Cortex of kidney (tissue), 1 donor: ENCODE results near the gene ANKHD1.
"Not testable (repeated sequence)": the region's sequence is repeated elsewhere in the genome, so short reads cannot be mapped to it uniquely, and the experiment has no call there.

ENCODE experiments used
- DNase-seq: peaks from one replicate; lab custom pipeline; 2025; lab: John Stamatoyannopoulos, UW

ANKHD1 gene

GRCh38 chr5:140565024-140565779 is 163.6 kb downstream of the ANKHD1 start:
- DNase-seq: no peak

DNA sequence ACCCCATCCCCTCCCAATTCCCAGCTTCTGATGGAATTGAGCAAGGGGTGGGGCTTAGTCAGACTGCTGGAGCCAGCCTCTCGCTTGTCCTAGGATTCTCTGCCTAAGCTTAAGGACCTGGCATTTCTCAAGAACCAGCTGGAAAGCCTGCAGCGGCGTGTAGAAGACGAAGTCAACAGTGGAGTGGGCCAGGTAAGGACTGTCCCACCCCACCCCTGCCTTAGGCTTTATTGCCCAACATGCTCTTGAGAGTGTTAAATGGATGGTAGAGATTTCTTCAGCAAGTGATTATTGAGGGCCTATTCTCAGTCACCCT is 164.1 kb downstream of the ANKHD1 start:
- DNase-seq: no peak

GRCh38 chr5:140566665-140567064 is 165.0 kb downstream of the ANKHD1 start:
- DNase-seq: no peak

DNA sequence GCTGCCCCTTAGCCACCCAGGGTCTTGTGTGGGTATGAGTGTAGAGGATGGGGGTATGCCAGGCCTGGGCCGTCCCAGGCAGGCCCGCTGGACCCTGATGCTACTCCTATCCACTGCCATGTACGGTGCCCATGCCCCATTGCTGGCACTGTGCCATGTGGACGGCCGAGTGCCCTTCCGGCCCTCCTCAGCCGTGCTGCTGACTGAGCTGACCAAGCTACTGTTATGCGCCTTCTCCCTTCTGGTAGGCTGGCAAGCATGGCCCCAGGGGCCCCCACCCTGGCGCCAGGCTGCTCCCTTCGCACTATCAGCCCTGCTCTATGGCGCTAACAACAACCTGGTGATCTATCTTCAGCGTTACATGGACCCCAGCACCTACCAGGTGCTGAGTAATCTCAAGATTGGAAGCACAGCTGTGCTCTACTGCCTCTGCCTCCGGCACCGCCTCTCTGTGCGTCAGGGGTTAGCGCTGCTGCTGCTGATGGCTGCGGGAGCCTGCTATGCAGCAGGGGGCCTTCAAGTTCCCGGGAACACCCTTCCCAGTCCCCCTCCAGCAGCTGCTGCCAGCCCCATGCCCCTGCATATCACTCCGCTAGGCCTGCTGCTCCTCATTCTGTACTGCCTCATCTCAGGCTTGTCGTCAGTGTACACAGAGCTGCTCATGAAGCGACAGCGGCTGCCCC is 165.6 kb downstream of the ANKHD1 start:
- no peak for DNase-seq

DNA sequence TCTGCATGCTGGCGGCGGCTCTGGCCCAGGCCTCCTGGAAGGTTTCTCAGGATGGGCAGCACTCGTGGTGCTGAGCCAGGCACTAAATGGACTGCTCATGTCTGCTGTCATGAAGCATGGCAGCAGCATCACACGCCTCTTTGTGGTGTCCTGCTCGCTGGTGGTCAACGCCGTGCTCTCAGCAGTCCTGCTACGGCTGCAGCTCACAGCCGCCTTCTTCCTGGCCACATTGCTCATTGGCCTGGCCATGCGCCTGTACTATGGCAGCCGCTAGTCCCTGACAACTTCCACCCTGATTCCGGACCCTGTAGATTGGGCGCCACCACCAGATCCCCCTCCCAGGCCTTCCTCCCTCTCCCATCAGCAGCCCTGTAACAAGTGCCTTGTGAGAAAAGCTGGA is 166.2 kb downstream of the ANKHD1 start:
- no peak for DNase-seq

GRCh38 chr5:140568443-140569063 is 166.9 kb downstream of the ANKHD1 start:
- DNase-seq: no peak

DNA sequence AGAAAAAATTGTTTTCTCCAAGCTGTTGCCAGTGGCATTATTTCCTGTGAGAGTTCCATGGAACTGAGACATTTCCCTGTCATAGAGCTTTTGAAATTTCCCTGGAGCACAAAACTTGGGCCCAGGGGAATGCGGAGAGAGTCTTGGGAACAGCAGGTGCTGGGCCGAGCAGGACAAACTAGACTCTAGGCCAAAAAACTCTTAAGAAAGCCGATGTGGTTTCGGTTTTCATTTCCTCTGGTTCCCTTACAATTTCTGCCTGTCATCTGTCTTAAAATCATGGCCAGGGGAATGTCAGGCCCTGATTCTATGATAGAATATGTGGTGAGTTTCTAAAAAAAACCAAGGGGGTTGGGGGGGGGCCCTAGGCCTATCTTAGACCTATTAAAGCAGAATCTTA is 167.6 kb downstream of the ANKHD1 start:
- no peak for DNase-seq

DNA sequence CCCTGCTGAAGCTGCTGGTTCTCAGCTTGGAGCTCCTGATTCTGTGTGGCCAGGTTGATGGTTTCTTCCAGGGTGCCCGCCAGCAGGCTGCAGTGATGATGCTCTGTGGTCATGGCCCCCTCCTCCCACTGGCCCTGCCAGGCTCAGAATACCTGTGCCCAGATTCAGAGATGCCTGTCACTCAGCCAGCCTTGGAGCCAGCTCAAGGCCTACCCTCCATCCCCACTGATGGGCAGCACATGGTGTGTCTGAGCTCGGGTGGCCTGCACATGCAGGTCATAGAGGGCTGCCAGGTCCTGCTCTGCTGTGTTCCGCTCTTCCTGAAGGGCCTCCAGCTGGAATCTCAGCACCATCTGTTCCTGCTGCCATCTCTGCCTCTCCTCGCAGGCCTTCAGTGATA is 168.4 kb downstream of the ANKHD1 start:
- no peak for DNase-seq

GRCh38 chr5:140570488-140570887 is 168.9 kb downstream of the ANKHD1 start:
- DNase-seq: no peak

DNA sequence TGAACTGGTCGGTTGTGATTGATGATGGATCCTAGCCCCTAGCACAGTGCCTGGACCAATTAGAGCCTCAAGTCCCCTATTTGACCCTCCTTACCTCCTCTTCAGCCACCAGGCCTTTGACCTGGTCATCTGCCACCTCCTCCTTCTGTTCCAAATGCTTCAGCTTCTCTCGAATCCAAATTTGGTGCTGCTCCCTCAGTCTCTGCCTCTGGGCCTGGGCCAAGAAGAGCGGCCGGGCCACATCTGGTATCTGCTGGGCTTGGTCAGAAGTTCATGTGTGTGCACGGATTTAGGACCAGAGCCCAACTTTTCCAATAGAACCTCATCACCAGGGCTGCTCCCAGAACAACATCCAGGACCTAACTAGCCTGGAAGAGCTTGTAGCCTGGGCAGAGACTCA is 169.5 kb downstream of the ANKHD1 start:
- DNase-seq: no peak

DNA sequence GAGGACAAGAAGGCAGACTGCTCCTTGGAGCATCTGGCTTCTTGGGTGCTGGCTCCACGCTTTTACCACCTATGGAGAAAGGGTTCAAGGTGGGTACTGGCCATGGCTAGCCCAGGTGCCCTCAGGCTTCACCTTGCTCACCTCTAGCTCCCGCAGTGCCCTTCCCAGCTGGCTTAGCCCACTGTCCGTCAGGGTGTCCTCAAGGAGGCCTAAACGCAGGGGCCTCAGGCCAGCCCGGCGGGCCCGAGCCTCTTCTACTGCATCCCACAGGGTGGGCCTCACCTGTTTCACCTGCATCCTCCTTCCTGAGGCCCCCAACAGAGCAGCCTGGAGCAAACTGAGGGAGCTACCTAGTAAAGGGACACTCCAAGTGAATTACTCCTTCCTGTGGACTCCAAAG is 172.1 kb downstream of the ANKHD1 start:
- DNase-seq: no peak

DNA sequence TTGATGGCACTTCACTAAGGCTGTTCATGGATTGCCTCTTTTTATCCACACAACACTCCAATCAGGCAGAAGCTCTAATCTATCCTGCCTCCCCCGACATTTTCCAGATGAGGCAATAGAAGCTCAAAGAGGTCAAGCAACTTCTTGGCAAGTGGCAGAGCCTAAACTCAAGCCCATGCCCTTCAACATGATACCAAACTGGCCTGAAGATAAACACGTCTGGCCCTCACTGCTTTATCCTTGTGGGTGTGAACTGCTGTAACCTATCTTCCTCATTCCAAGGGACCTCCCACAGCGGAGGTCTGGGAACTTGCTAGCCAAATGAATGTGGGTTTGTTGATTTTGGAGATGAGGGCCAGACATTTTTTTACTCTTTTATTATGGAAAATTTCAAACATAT is 172.5 kb downstream of the ANKHD1 start:
- no peak for DNase-seq

DNA sequence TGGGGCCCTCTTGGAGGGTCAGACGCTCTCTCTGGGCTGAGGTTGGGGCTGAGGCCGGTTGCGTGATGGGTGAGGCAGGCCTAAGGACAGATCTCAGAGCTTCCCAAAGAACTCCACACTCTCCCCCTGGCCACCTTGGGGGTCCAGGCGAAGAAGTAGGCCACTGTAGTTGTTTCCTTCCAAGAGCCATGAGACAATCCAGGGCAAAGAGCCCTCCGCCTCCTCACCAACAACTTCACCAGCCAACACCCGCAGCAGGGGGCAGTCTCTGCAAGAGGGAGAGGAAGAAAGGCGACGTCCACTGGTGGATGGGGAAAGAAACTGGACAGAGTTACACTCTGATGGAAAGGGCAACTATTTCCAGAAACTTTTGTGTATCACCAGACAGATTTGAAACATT is 173.7 kb downstream of the ANKHD1 start:
- DNase-seq: no peak

DNA sequence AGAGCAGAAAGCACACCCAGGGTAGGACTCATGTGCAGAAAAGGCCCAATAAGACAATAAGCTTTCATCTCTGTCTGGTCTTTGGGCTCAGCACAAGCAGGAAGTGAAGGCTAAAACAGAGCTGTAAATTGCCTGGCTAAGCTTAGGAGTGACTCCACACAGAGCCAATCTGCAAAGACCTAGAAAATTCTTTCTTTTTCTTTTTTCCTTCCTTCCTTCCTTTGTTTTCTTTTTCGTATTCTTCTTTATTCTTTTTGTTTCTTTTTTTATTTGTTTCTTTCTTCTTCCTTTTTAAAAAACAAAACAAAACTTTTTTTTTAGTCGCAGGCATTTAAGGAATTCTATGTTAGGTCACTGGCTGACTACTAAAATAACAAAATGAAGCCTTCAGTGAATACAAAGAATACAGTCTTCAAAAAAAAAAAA is 175.2 kb downstream of the ANKHD1 start:
- DNase-seq: no peak

- DNase-seq: not testable (repeated sequence)
Measured at GRCh38 chr5:140579188-140579747, 177.6 kb downstream of the ANKHD1 start.

GRCh38 chr5:140587495-140587894 is 185.9 kb downstream of the ANKHD1 start:
- DNase-seq: no peak

DNA sequence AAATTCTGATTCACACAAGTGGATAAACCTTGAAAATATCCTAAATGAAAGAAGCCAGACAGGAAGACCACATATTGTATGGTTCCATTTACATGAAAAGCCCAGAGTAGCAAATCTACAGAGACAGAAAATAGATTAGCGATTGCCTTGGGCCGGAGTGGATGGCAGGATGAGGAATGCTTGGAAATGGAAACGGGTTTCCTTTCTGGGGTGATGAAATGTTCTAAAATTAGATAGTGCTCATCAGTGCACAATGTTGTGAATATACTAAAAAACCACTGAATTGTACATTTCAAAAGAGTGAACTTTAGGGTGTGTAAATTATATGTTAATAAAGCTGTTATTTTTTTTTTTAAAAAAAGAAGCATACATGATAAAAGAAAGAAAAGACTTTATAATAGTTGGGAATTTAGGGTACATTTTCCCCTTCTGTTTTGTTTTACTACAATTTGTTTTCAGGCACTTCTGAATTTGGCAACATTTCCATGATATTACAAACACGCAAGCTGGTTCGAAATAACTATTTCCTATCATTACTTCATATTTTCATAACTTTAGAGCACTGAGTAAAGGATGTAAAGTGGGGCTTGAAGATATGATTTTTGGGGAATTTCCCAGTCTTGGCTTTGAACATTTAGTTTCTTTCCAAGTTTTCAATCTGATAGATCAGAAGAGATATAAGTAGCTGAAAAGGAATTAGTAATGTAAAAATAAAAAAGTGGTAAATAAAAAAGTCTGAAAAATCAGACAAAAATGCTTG is 186.9 kb downstream of the ANKHD1 start:
- no peak for DNase-seq
